ENCODE data around the gene SMAD6. TPM values are rescaled to one million over a fixed set of nuclear protein-coding genes. Genes with fewer than 3 reads are reported as not detected.

SMAD6 gene
- total and polyA plus RNA-seq, 10 of the 15 experiments (the other 5 are each of a cell fraction or from before 2014, with no cell fraction given), result under 0.01 to 0.10 (median 0.03) TPM; not detected in 7

- TF ChIP-seq CHD2 (IDR thresholded peaks at IDR 0.05; ENCODE audit: borderline replicate concordance, low read depth, low read length) (no peak), BACH1 (IDR thresholded peaks at IDR 0.05; ENCODE audit: borderline replicate concordance) (no peak), RUNX3 (IDR thresholded peaks at IDR 0.05; ENCODE audit: low read length) (no peak), MYC (IDR thresholded peaks at IDR 0.05; ENCODE audit: insufficient read depth, insufficient read length, insufficient replicate concordance, low read length, severe bottlenecking) (no peak), ZNF24 (IDR thresholded peaks at IDR 0.05) (no peak), STAT3 (IDR thresholded peaks at IDR 0.05; ENCODE audit: low read depth, low read length) (no peak), ELK1 (IDR thresholded peaks at IDR 0.05; ENCODE audit: low read depth, low read length) (no peak)
Observed at GRCh38 chr15:66735909-66736305, 33.9 kb downstream of the SMAD6 start (continued).

- Histone ChIP-seq H3K36me3 (ENCODE audit: control insufficient read depth in 2 of 2, insufficient read depth in 2 of 2, low read length in 1 of 2) (no peaks in the 10 kb centered on the region), H3K27ac (ENCODE audit: control insufficient read depth, insufficient read depth) (no peak overlapping the region), H3K4me2 (ENCODE audit: control insufficient read depth, insufficient read depth) (no peak overlapping the region), H3K4me1 (ENCODE audit: control insufficient read depth, insufficient read depth, low read length) (no peaks in the 10 kb centered on the region), H3K9ac (ENCODE audit: control insufficient read depth, insufficient read depth, low read length) (no peak overlapping the region), H3K27me3 (replicated peaks in 1 of 2; ENCODE audit: control insufficient read depth in 2 of 2, insufficient read depth in 2 of 2, low read length in 1 of 2) (no peaks in the 10 kb centered on the region; a peak in 4 of 4 replicates), H2AFZ (ENCODE audit: control insufficient read depth, low read depth, low read length) (no peak overlapping the region), H3K9me3 (replicated peaks; ENCODE audit: control insufficient read depth, insufficient read depth, low read length) (no peaks in the 10 kb centered on the region), H4K20me1 (ENCODE audit: control insufficient read depth, insufficient read depth) (no peaks in the 10 kb centered on the region; the same call in 1 of the 2 replicates), H3K79me2 (ENCODE audit: control insufficient read depth, insufficient read depth, low read length) (no peaks in the 10 kb centered on the region), H3K4me3 (no peak overlapping the region)
- no peak for TF ChIP-seq ZNF687 (IDR thresholded peaks at IDR 0.05)
- no peak for TF ChIP-seq IKZF1 (conservative IDR thresholded peaks at IDR 0.05)
- TF ChIP-seq IRF3 (IDR thresholded peaks at IDR 0.05), result no peak
- TF ChIP-seq ETV6 (conservative IDR thresholded peaks at IDR 0.05 in 1 of 2, IDR thresholded peaks at IDR 0.05 in 1 of 2; ENCODE audit: borderline replicate concordance in 1 of 2, low read depth in 1 of 2), result no peak
- no peak for TF ChIP-seq EZH2 (IDR thresholded peaks at IDR 0.05; ENCODE audit: borderline replicate concordance, control insufficient read depth, low read depth, low read length)
- RAD21 ChIA-PET (ENCODE audit: unreplicated experiment), result no interaction called here
- SMC1A ChIA-PET (ENCODE audit: uncharacterized antibody, unreplicated experiment), result interaction anchor here (1.6 kb wide), 1 partner anchor 114 kb away, joined by 4 read pairs; no protein-coding TSS in a partner anchor
- CTCF ChIA-PET, result interaction anchor here (1.2 kb wide), 1 partner anchor 25 kb away, joined by 4 read pairs; no protein-coding TSS in a partner anchor
- FAIRE-seq (no peak), DNase-seq (ENCODE audit: low read depth, low spot score) (no peak), ATAC-seq (no peak)
- BruUV-seq (replicated peaks), result no TSS peak
- 40% methylated on average over 11 of the region's 11 CpGs for WGBS (ENCODE audit: insufficient coverage, insufficient replicate concordance, low lambda C conversion rate, missing lambda C conversion rate)
- in situ Hi-C loops (cut with MboI), result no loop called here
- POLR2A ChIA-PET, result no interaction called here
- intact Hi-C loops (cut with micrococcal nuclease; ENCODE audit: unreplicated experiment), result no loop called here
Observed at GRCh38 chr15:66737243-66738010, 35.4 kb downstream of the SMAD6 start.

All from GM12878 (cell line).